VCaP (cell line): ENCODE results near the gene TMEM120B.
A peak's percentile ranks its signal among the peaks of the same experiment; 100 is the strongest.

Source experiments
- H3K27ac ChIP-seq: fragments of 450-650 bp; 2 replicates; pipeline ENCODE4 v1.5.1; 2017
- CTCF ChIP-seq: fragments of 450-650 bp; conservative IDR thresholded peaks from 2 replicates; pipeline ENCODE4 v1.5.1; 2017; ENCODE audit warnings: mild to moderate bottlenecking, moderate library complexity

Gene TMEM120B

GRCh38 chr12:121770813-121771625 is 58.5 kb downstream of the TMEM120B start:
- TF ChIP-seq CTCF, result no peak
- H3K27ac ChIP-seq, result no peak overlapping the region

GRCh38 chr12:121773011-121773777 is 60.6 kb downstream of the TMEM120B start:
- H3K27ac ChIP-seq, result peak overlapping the region; percentile 56
- TF ChIP-seq CTCF, result peak; percentile 98

GRCh38 chr12:121774968-121775474 is 62.5 kb downstream of the TMEM120B start:
- no peak for TF ChIP-seq CTCF
- no peak overlapping the region; the same call in 1 of the 2 replicates for H3K27ac ChIP-seq

GRCh38 chr12:121775501-121775900 is 62.9 kb downstream of the TMEM120B start:
- no peak overlapping the region; the same call in 1 of the 2 replicates for H3K27ac ChIP-seq
- TF ChIP-seq CTCF, result no peak

GRCh38 chr12:121776190-121777098 is 63.9 kb downstream of the TMEM120B start:
- H3K27ac ChIP-seq, result peak overlapping the region; percentile 11; the same call in 1 of the 2 replicates
- peak; percentile 98 for TF ChIP-seq CTCF

GRCh38 chr12:121778567-121779421 is 66.2 kb downstream of the TMEM120B start:
- TF ChIP-seq CTCF, result no peak
- H3K27ac ChIP-seq, result no peak overlapping the region
